ENCODE results near the gene ITGA2.

DNA sequence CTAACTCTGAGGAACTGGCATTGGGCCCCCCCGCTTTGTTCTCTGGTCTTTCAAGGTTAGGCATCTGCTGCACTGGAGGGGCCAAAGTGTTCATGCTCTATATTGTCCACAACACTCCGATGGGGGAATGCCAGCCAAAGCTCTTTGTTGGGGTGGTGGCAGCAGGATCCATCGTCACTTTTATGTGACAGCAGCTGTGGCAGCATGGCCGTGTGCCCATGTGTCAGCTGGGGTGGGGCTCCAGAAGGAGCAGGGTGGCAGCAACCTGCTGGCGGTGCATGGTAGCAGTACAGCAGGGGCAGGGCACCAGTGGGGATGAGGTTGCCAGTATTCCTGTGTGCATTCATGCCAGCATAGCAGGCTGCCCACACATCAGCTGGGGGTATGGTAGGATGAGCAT is 28.2 kb downstream of the ITGA2 start:
- TF ChIP-seq ZNF565 (CRISPR knock-in tag; conservative IDR thresholded peaks at IDR 0.05; ENCODE audit: low read depth) (no peak), RARB (CRISPR knock-in tag; IDR thresholded peaks at IDR 0.05) (no peak), ZFP3 (CRISPR knock-in tag; IDR thresholded peaks at IDR 0.05) (no peak)
- TF ChIP-seq, protein P1, sequence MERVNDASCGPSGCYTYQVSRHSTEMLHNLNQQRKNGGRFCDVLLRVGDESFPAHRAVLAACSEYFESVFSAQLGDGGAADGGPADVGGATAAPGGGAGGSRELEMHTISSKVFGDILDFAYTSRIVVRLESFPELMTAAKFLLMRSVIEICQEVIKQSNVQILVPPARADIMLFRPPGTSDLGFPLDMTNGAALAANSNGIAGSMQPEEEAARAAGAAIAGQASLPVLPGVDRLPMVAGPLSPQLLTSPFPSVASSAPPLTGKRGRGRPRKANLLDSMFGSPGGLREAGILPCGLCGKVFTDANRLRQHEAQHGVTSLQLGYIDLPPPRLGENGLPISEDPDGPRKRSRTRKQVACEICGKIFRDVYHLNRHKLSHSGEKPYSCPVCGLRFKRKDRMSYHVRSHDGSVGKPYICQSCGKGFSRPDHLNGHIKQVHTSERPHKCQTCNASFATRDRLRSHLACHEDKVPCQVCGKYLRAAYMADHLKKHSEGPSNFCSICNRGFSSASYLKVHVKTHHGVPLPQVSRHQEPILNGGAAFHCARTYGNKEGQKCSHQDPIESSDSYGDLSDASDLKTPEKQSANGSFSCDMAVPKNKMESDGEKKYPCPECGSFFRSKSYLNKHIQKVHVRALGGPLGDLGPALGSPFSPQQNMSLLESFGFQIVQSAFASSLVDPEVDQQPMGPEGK (CRISPR knock-in tag; IDR thresholded peaks at IDR 0.05; ENCODE audit: borderline replicate concordance), result no peak

All from SK-N-SH treated with all-trans-retinoic acid at 6 μM for 48 hours (cell line).